Body of pancreas (tissue), 4 donors: ENCODE data around the gene LAG3. TPM values are rescaled to one million over a fixed set of nuclear protein-coding genes. Genes with fewer than 3 reads are reported as not detected.

ENCODE experiments used
- ATAC-seq: fragments of 150-250 bp; one replicate; pipeline ENCODE4 v1.9.1; 2016
- DNase-seq, 4 donors: peaks; one replicate each; pipeline ENCODE4 v3.0.0-alpha.2; 2019
- H3K27ac ChIP-seq, 4 donors: fragments of 200-600 bp; sonication (generic); 1 replicate in 3 of 4; 2 replicates in 1 of 4; pipeline versions ENCODE4 v1.5.1 to v1.6.1; 2016 to 2019; ENCODE audit warnings: mild to moderate bottlenecking in 1 of 4, mixed read lengths in 1 of 4, moderate library complexity in 1 of 4
- H3K27me3 ChIP-seq, 2 donors: fragments of 200-600 bp; sonication (generic); one replicate each; pipeline ENCODE4 v1.6.0; 2016; ENCODE audit warnings: mild to moderate bottlenecking in 1 of 2
- H3K36me3 ChIP-seq, 2 donors: fragments of 200-600 bp; sonication (generic); replicated peaks in 1 of 2; 2 replicates each; pipeline ENCODE4 v1.5.1; 2016; ENCODE audit warnings: low read depth in 2 of 2; ENCODE audit not compliant: insufficient read depth in 1 of 2
- H3K4me1 ChIP-seq: fragments of 200-600 bp; sonication (generic); one replicate; pipeline ENCODE4 v1.6.0; 2016
- H3K4me3 ChIP-seq, 2 donors: fragments of 200-600 bp; sonication (generic); 1 replicate in 1 of 2; 2 replicates in 1 of 2; pipeline ENCODE4 v1.5.1; 2016 to 2019
- H3K9me3 ChIP-seq, 3 donors: fragments of 200-600 bp; sonication (generic); 1 replicate in 2 of 3; 2 replicates in 1 of 3; pipeline ENCODE4 v1.5.1; 2016
- POLR2A ChIP-seq, 3 donors: fragments of 450-650 bp; IDR thresholded peaks; one replicate each; pipeline ENCODE4 v1.6.1; 2016; ENCODE audit warnings: antibody characterized with exemption in 3 of 3, mild to moderate bottlenecking in 2 of 3
- WGBS, 2 donors: methylation state at CpG; one replicate each; pipeline ENCODE4 v1.1.5; 2017; 5-methylcytosine and 5-hydroxymethylcytosine counted together
- intact Hi-C: fragments of 100-400 bp; cut with DNase I; formaldehyde crosslinking; loops from one replicate; pipeline ENCODE4 v1.15.1; 2023
- total RNA-seq, 2 donors: library from RNA; depleted of rRNA; stranded (reverse); fragments of >200 nt; gene quantifications; one replicate each; pipeline ENCODE4 v1.1.0, GENCODE V29; 2016
- TF ChIP-seq, protein P1 (sequence below), 7 experiments: fragments of 450-650 bp in 4 of 7; fragments of 200-600 bp in 3 of 7; sonication (generic) in 3 of 7; IDR thresholded peaks; one replicate each; pipeline ENCODE4 v1.5.1; 2016 to 2019; ENCODE audit warnings: antibody characterized with exemption in 7 of 7

LAG3 gene
- total RNA-seq, 2 donors from 2014 or later, result not detected

GRCh38 chr12:6780573-6780972 lies 8.3 kb downstream of the LAG3 start:
- no peak overlapping the region for H3K27ac ChIP-seq
- WGBS, 2 donors, result 75 to 82% methylated on average over 6 of the region's 6 CpGs
- intact Hi-C loops, result loop anchor here (5.0 kb wide), 1 partner anchor 43 kb away; no protein-coding TSS in a partner anchor

DNA sequence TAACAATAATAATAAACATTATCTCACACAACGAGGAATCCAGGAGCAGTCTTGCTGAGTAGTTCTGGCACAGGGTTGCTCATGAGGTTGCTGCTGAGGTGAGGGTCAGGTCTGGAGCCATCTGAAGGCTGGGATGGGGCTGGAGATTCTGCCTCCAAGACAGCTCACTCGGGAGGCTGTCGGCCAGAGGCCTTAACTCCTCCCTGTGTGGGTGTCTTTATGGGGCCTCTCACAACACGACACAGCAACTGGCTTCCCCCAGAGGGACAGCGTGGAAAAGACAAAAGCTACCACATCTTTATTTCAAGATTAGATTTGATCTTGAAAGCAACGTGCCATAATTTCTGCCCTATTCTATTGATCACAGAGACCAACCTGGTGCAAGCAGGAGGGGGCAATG lies 9.8 kb downstream of the LAG3 start:
- peaks cover 8% of the 10 kb centered on the region for H3K4me1 ChIP-seq
- no peak for TF ChIP-seq POLR2A (IDR thresholded peaks at IDR 0.05)
- TF ChIP-seq, protein P1, sequence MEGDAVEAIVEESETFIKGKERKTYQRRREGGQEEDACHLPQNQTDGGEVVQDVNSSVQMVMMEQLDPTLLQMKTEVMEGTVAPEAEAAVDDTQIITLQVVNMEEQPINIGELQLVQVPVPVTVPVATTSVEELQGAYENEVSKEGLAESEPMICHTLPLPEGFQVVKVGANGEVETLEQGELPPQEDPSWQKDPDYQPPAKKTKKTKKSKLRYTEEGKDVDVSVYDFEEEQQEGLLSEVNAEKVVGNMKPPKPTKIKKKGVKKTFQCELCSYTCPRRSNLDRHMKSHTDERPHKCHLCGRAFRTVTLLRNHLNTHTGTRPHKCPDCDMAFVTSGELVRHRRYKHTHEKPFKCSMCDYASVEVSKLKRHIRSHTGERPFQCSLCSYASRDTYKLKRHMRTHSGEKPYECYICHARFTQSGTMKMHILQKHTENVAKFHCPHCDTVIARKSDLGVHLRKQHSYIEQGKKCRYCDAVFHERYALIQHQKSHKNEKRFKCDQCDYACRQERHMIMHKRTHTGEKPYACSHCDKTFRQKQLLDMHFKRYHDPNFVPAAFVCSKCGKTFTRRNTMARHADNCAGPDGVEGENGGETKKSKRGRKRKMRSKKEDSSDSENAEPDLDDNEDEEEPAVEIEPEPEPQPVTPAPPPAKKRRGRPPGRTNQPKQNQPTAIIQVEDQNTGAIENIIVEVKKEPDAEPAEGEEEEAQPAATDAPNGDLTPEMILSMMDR (IDR thresholded peaks at IDR 0.05), result no peak
- no peak overlapping the region for H3K4me3 ChIP-seq
- H3K9me3 ChIP-seq, result no peaks in the 10 kb centered on the region
- 53 to 75% methylated on average over 6 of the region's 6 CpGs for WGBS, 2 donors
- intact Hi-C loops, result loop anchor here (5.0 kb wide), 1 partner anchor 45 kb away; no protein-coding TSS in a partner anchor
- no peak overlapping the region for H3K27ac ChIP-seq
- ATAC-seq, result no peak
- no peak for DNase-seq
- no peaks in the 10 kb centered on the region for H3K36me3 ChIP-seq
- no peaks in the 10 kb centered on the region for H3K27me3 ChIP-seq

More at GRCh38 chr12:6780573-6780972, 8.3 kb downstream of the LAG3 start:
- Histone ChIP-seq H3K9me3 (no peaks in the 10 kb centered on the region), H3K36me3 (no peaks in the 10 kb centered on the region), H3K4me3 (no peak overlapping the region), H3K27me3 (no peaks in the 10 kb centered on the region), H3K4me1 (peaks cover 8% of the 10 kb centered on the region)
- no peak for ATAC-seq
- DNase-seq, result no peak
- no peak for TF ChIP-seq POLR2A (IDR thresholded peaks at IDR 0.05)
- TF ChIP-seq, protein P1 (IDR thresholded peaks at IDR 0.05), result no peak

DNA sequence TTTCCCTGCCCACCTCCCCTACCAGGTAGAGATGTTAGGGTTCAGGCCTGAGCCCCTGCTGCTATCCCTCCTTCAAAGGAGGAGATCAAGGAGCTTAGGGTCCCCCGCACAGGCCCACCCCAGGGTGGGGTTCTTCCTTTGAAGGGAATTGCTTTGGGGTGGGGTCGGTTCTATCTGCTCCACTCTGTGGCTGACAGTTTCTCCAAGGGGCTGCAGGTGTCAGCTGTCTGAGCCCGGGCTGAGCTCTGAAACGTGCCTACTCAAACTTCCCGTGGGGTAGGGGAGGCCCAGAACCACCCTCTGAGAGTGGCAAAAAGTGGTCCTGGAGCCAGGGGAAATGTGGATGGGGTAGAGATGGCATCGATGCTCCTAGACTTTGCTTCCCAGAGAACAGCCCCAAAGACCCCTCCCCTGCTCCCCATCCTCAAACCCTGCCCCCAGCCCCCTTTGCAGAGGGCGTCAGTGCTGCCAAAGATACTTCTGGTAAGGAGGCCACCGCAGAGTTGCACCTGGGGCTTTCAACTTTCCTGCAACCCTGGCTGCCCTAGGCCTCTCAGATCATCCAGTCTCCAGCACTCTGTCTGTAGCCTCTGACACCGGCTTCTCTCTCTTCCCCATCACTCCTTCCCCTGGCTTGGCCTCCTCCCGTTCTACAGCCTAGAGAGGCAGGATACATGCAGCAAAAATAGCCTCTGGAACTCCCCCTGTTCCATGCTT lies 10.7 kb downstream of the LAG3 start:
- DNase-seq (no peak), ATAC-seq (no peak)
- H3K27me3 ChIP-seq, result no peaks in the 10 kb centered on the region
- H3K9me3 ChIP-seq, result no peaks in the 10 kb centered on the region
- TF ChIP-seq, protein P1 (IDR thresholded peaks at IDR 0.05), result no peak
- TF ChIP-seq POLR2A (IDR thresholded peaks at IDR 0.05), result no peak
- H3K4me1 ChIP-seq, result peaks cover 7% of the 10 kb centered on the region
- 62 to 78% methylated on average over 7 to 10 of the region's 10 CpGs for WGBS, 2 donors
- no peak overlapping the region for H3K4me3 ChIP-seq
- no peaks in the 10 kb centered on the region for H3K36me3 ChIP-seq
- intact Hi-C loops, result loop anchor here (5.0 kb wide), 1 partner anchor 46 kb away; no protein-coding TSS in a partner anchor
- no peak overlapping the region for H3K27ac ChIP-seq

GRCh38 chr12:6783828-6784227 lies 11.5 kb downstream of the LAG3 start:
- WGBS, 2 donors, result 83 to 93% methylated on average over 9 of the region's 9 CpGs
- no peak for ATAC-seq
- Histone ChIP-seq H3K4me1 (no peaks in the 10 kb centered on the region), H3K36me3 (no peaks in the 10 kb centered on the region), H3K4me3 (no peak overlapping the region), H3K27ac (no peak overlapping the region), H3K9me3 (no peaks in the 10 kb centered on the region), H3K27me3 (no peaks in the 10 kb centered on the region)
- no peak for DNase-seq
- TF ChIP-seq, protein P1 (IDR thresholded peaks at IDR 0.05), result no peak
- TF ChIP-seq POLR2A (IDR thresholded peaks at IDR 0.05), result no peak
- intact Hi-C loops, result loop anchor here (5.0 kb wide), 1 partner anchor 47 kb away; no protein-coding TSS in a partner anchor
